CD14-positive monocyte (primary cell): Measurements from ENCODE around the gene SLC35E3. TPM values are rescaled to one million over a fixed set of nuclear protein-coding genes. Genes with fewer than 3 reads are reported as not detected.

Experiments used
- DNase-seq, 3 donors: peaks; one replicate each; pipeline ENCODE4 v3.0.0-alpha.2; 2011 to 2022
- H2AFZ ChIP-seq: 2 replicates; pipeline ENCODE4 v1.6.0; 2012; ENCODE audit warnings: mild to moderate bottlenecking, low read depth, low read length, inconsistent platforms; ENCODE audit not compliant: insufficient read depth, poor library complexity, severe bottlenecking
- H3K27ac ChIP-seq, 2 donors: 1 replicate in 1 of 2; 2 replicates in 1 of 2; pipeline ENCODE4 v1.5.1; 2012 to 2013; ENCODE audit warnings: low read length in 2 of 2, control low read depth in 1 of 2, inconsistent platforms in 1 of 2, low read depth in 1 of 2, mild to moderate bottlenecking in 1 of 2
- H3K27me3 ChIP-seq, 2 donors: one replicate each; pipeline versions ENCODE4 v1.6.0 to v1.6.1; 2011 to 2013; ENCODE audit warnings: low read length in 2 of 2; ENCODE audit not compliant: control insufficient read depth in 2 of 2, insufficient read depth in 2 of 2
- H3K36me3 ChIP-seq, 2 donors: replicated peaks in 1 of 2; 1 replicate in 1 of 2; 2 replicates in 1 of 2; pipeline versions ENCODE4 v1.5.1 to v1.6.1; 2012 to 2013; ENCODE audit warnings: low read length in 2 of 2, control low read depth in 1 of 2, inconsistent platforms in 1 of 2, mild to moderate bottlenecking in 1 of 2; ENCODE audit not compliant: insufficient read depth in 2 of 2, control insufficient read depth in 1 of 2
- H3K4me1 ChIP-seq, 2 donors: 1 replicate in 1 of 2; 2 replicates in 1 of 2; pipeline versions ENCODE4 v1.5.1 to v1.6.1; 2012 to 2013; ENCODE audit warnings: low read length in 2 of 2, control low read depth in 1 of 2, inconsistent platforms in 1 of 2, mild to moderate bottlenecking in 1 of 2, moderate library complexity in 1 of 2; ENCODE audit not compliant: insufficient read depth in 2 of 2, control insufficient read depth in 1 of 2
- H3K4me2 ChIP-seq: replicated peaks from 2 replicates; pipeline ENCODE3; 2012; ENCODE audit warnings: low read length, moderate library complexity, mild to moderate bottlenecking; ENCODE audit not compliant: poor library complexity, severe bottlenecking; ENCODE audit errors: extremely low read depth
- H3K4me3 ChIP-seq, 3 experiments: fragments of 200-600 bp in 1 of 3; sonication (generic) in 1 of 3; replicated peaks in 1 of 3; 1 replicate in 2 of 3; 2 replicates in 1 of 3; pipeline ENCODE4 v1.5.1; 2011 to 2013; ENCODE audit warnings: low read length in 3 of 3, mild to moderate bottlenecking in 3 of 3, control low read depth in 2 of 3, low read depth in 2 of 3, inconsistent platforms in 1 of 3, moderate library complexity in 1 of 3
- H3K79me2 ChIP-seq: 2 replicates; pipeline ENCODE4 v1.6.0; 2012; ENCODE audit warnings: mild to moderate bottlenecking, control low read depth, inconsistent platforms, low read length, moderate library complexity; ENCODE audit not compliant: insufficient read depth
- H3K9ac ChIP-seq: 2 replicates; pipeline ENCODE4 v1.6.0; 2017; ENCODE audit warnings: low read length, mild to moderate bottlenecking; ENCODE audit not compliant: insufficient read depth, poor library complexity, severe bottlenecking
- H3K9me3 ChIP-seq, 2 donors: replicated peaks in 1 of 2; 1 replicate in 1 of 2; 2 replicates in 1 of 2; pipeline versions ENCODE4 v1.5.1 to v1.6.1; 2012 to 2013; ENCODE audit warnings: low read length in 2 of 2, control low read depth in 1 of 2; ENCODE audit not compliant: control insufficient read depth in 1 of 2, insufficient read depth in 1 of 2
- H4K20me1 ChIP-seq: 2 replicates; pipeline ENCODE4 v1.6.0; 2012; ENCODE audit warnings: mild to moderate bottlenecking, low read length, control low read depth, moderate library complexity; ENCODE audit not compliant: insufficient read depth
- H3K27ac Mint-ChIP-seq, 7 donors: one replicate each; pipeline ENCODE4 v1.8.0; 2020; ENCODE audit warnings: mild to moderate bottlenecking in 7 of 7, mixed read lengths in 7 of 7, moderate library complexity in 6 of 7, inconsistent platforms in 2 of 7
- H3K27me3 Mint-ChIP-seq, 3 donors: one replicate each; pipeline ENCODE4 v1.8.0; 2021 to 2022; ENCODE audit warnings: low read depth in 3 of 3, mild to moderate bottlenecking in 3 of 3, mixed read lengths in 3 of 3, moderate library complexity in 3 of 3, inconsistent platforms in 1 of 3
- H3K36me3 Mint-ChIP-seq, 2 donors: one replicate each; pipeline ENCODE4 v1.8.0; 2020; ENCODE audit warnings: mixed read lengths in 2 of 2, inconsistent platforms in 1 of 2, mild to moderate bottlenecking in 1 of 2
- H3K4me1 Mint-ChIP-seq: one replicate; pipeline ENCODE4 v1.8.0; 2020; ENCODE audit warnings: mild to moderate bottlenecking, mixed read lengths
- H3K4me3 Mint-ChIP-seq, 2 donors: one replicate each; pipeline ENCODE4 v1.8.0; 2020; ENCODE audit warnings: mild to moderate bottlenecking in 2 of 2, mixed read lengths in 2 of 2, moderate library complexity in 1 of 2
- H3K9me3 Mint-ChIP-seq, 7 donors: one replicate each; pipeline ENCODE4 v1.8.0; 2020 to 2022; ENCODE audit warnings: mixed read lengths in 7 of 7, mild to moderate bottlenecking in 6 of 7, moderate library complexity in 6 of 7, inconsistent platforms in 2 of 7
- WGBS: methylation state at CpG from one replicate; pipeline ENCODE4 v1.1.5; 2013; ENCODE audit warnings: missing lambda C conversion rate; ENCODE audit not compliant: insufficient coverage; 5-methylcytosine and 5-hydroxymethylcytosine counted together
- intact Hi-C, 2 donors: fragments of 100-400 bp; cut with micrococcal nuclease; formaldehyde crosslinking; loops; one replicate each; pipeline versions ENCODE4 v1.15.0 to v1.15.1; 2023
- polyA plus RNA-seq, 3 donors: library from polyadenylated mRNA; depleted of rRNA in 1 of 3; unstranded in 2 of 3; stranded (reverse) in 1 of 3; fragments of 300-500 nt in 2 of 3; fragments of >200 nt in 1 of 3; fragmentation: Illumina TruSeq in 2 of 3; gene quantifications; 1 replicate in 2 of 3; 2 replicates in 1 of 3; pipeline ENCODE4 v1.2.3, GENCODE V29; 2012 to 2021
- TF ChIP-seq, protein P1 (sequence below): fragments of 200-600 bp; IDR thresholded peaks from one replicate; pipeline ENCODE4 v1.8.0; 2022; ENCODE audit warnings: antibody characterized with exemption, mild to moderate bottlenecking

The SLC35E3 gene
- polyA plus RNA-seq, 3 donors = 4.3 to 12.4 (median 10.9) TPM

- peak overlapping the region; percentile 85 to 99 (median 96) for H3K27ac Mint-ChIP-seq
- H3K9me3 ChIP-seq = no peaks in the 10 kb centered on the region
- no peaks in the 10 kb centered on the region for H3K36me3 ChIP-seq
- peaks cover 50% of the 10 kb centered on the region for H3K4me1 Mint-ChIP-seq
- peak overlapping the region in 1 of 3 experiments; percentile 13 for H3K4me3 ChIP-seq
- peak overlapping the region; percentile 88 to 96 for H3K27ac ChIP-seq
- no peak overlapping the region for H2AFZ ChIP-seq
- H3K79me2 ChIP-seq = no peaks in the 10 kb centered on the region
- H3K9me3 Mint-ChIP-seq = peaks cover 0 to 2% (median 0%) of the 10 kb centered on the region in 7 donors
- intact Hi-C loops = no loop called here
- no peaks in the 10 kb centered on the region for H3K27me3 ChIP-seq
- H3K9ac ChIP-seq = no peak overlapping the region
- H3K4me1 ChIP-seq = peaks cover 63 to 64% of the 10 kb centered on the region in 2 donors
- no CpG with 5 or more reads among the region's 5 CpGs for WGBS
- H3K4me3 Mint-ChIP-seq = no peak overlapping the region
- H4K20me1 ChIP-seq = no peaks in the 10 kb centered on the region
- no peak for DNase-seq
- no peaks in the 10 kb centered on the region for H3K27me3 Mint-ChIP-seq
- H3K36me3 Mint-ChIP-seq = peaks cover 2% of the 10 kb centered on the region in 2 donors
- peak overlapping the region; percentile 22 for H3K4me2 ChIP-seq
- TF ChIP-seq, protein P1, sequence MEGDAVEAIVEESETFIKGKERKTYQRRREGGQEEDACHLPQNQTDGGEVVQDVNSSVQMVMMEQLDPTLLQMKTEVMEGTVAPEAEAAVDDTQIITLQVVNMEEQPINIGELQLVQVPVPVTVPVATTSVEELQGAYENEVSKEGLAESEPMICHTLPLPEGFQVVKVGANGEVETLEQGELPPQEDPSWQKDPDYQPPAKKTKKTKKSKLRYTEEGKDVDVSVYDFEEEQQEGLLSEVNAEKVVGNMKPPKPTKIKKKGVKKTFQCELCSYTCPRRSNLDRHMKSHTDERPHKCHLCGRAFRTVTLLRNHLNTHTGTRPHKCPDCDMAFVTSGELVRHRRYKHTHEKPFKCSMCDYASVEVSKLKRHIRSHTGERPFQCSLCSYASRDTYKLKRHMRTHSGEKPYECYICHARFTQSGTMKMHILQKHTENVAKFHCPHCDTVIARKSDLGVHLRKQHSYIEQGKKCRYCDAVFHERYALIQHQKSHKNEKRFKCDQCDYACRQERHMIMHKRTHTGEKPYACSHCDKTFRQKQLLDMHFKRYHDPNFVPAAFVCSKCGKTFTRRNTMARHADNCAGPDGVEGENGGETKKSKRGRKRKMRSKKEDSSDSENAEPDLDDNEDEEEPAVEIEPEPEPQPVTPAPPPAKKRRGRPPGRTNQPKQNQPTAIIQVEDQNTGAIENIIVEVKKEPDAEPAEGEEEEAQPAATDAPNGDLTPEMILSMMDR = no peak
These were observed 39.8 kb downstream of the SLC35E3 start for GRCh38 chr12:68785823-68786222.

- Histone ChIP-seq H3K9ac (peak overlapping the region; percentile 68), H3K4me2 (peak overlapping the region; percentile 48), H3K36me3 (no peaks in the 10 kb centered on the region), H2AFZ (no peak overlapping the region), H3K79me2 (no peaks in the 10 kb centered on the region), H3K4me3 (peak overlapping the region in 1 of 3 experiments; percentile 53), H3K27me3 (no peaks in the 10 kb centered on the region), H3K27ac (peak overlapping the region; percentile 88 to 96), H3K9me3 (no peaks in the 10 kb centered on the region), H3K4me1 (peaks cover 63 to 64% of the 10 kb centered on the region in 2 donors), H4K20me1 (no peaks in the 10 kb centered on the region)
- Mint-ChIP-seq H3K4me3 (no peak overlapping the region), H3K27ac (peak overlapping the region; percentile 96 to 99 (median 97)), H3K27me3 (no peaks in the 10 kb centered on the region), H3K36me3 (peaks cover 2% of the 10 kb centered on the region in 2 donors), H3K9me3 (peaks cover 0 to 2% (median 0%) of the 10 kb centered on the region in 7 donors), H3K4me1 (peaks cover 50% of the 10 kb centered on the region)
- WGBS = no CpG with 5 or more reads among the region's 2 CpGs
- intact Hi-C loops = loop anchor here in 1 of 2 donors (1.0 kb wide), 1 partner anchor 21 kb away; the partner anchor contains the start of gene MDM2
- TF ChIP-seq, protein P1 = no peak
- DNase-seq = peak in 1 of 3 donors; percentile 15
These were observed 41.0 kb downstream of the SLC35E3 start for GRCh38 chr12:68786929-68787328.
